OCI-LY1 (cell line): Measurements from ENCODE around the gene CSTF1.

ENCODE experiments used
- CTCF ChIP-seq: fragments of 200-600 bp; sonication (generic), shearing (Covaris generic); IDR thresholded peaks from 2 replicates; pipeline ENCODE4 v1.5.1; 2017; ENCODE audit warnings: mild to moderate bottlenecking, antibody characterized with exemption, low read length, moderate library complexity, mixed read lengths
- EZH2 ChIP-seq: fragments of 200-600 bp; sonication (generic), shearing (Covaris generic); IDR thresholded peaks from 2 replicates; pipeline ENCODE4 v1.8.0; 2017; ENCODE audit warnings: borderline replicate concordance, mixed run types, mild to moderate bottlenecking, antibody characterized with exemption, low read length, moderate library complexity, mixed read lengths

GRCh38 chr20:56454754-56455153 is 62.3 kb downstream of the CSTF1 start:
- TF ChIP-seq CTCF (no peak), EZH2 (no peak)
